Choroid plexus epithelial cell (primary cell): ENCODE data around the gene NME7.

Experiments
- DNase-seq: peaks from one replicate; pipeline ENCODE4 v3.0.0-alpha.2; 2010; ENCODE audit warnings: low read depth
- H3K4me3 ChIP-seq: 2 replicates; pipeline ENCODE4 v1.5.1; 2011; ENCODE audit warnings: low read depth, mild to moderate bottlenecking, control low read depth, low read length, moderate library complexity
- CTCF ChIP-seq: conservative IDR thresholded peaks from 2 replicates; pipeline ENCODE4 v1.5.1; 2011; ENCODE audit warnings: low read depth, mild to moderate bottlenecking, control low read depth, inconsistent platforms, low read length, moderate library complexity

The NME7 gene

GRCh38 chr1:169312084-169312954, 55.3 kb downstream of the NME7 start:
- DNase-seq: peak; percentile 95
- no peak overlapping the region for H3K4me3 ChIP-seq
- TF ChIP-seq CTCF: no peak

- no peak overlapping the region for H3K4me3 ChIP-seq
- no peak for DNase-seq
- no peak for TF ChIP-seq CTCF
These were observed 58.1 kb downstream of the NME7 start for GRCh38 chr1:169309178-169310166.

GRCh38 chr1:169308313-169309039, 59.1 kb downstream of the NME7 start:
- H3K4me3 ChIP-seq: no peak overlapping the region
- no peak for TF ChIP-seq CTCF
- DNase-seq: no peak

- peak; percentile 33 for DNase-seq
- no peak for TF ChIP-seq CTCF
- H3K4me3 ChIP-seq: no peak overlapping the region
These were observed 60.4 kb downstream of the NME7 start for GRCh38 chr1:169307176-169307575.

DNA sequence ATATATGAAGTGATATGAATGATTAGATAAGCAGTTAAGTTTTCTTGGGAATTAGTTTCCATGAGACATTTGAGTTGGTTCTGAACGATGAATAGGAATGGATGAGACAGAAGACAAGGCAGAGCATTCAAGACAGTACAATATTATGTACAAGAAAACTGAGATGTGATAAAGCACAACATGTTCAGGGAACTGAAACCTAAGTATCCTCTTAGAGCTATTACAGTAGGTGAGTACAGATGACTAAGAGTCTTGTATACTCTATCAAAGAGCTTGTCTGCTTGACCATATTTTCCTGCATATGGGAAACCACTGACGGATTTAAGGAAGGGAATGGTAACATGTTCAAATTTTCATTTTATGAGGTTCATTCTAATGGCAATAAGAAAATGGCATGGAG, 61.6 kb downstream of the NME7 start:
- no peak overlapping the region for H3K4me3 ChIP-seq
- DNase-seq: no peak
- TF ChIP-seq CTCF: no peak

DNA sequence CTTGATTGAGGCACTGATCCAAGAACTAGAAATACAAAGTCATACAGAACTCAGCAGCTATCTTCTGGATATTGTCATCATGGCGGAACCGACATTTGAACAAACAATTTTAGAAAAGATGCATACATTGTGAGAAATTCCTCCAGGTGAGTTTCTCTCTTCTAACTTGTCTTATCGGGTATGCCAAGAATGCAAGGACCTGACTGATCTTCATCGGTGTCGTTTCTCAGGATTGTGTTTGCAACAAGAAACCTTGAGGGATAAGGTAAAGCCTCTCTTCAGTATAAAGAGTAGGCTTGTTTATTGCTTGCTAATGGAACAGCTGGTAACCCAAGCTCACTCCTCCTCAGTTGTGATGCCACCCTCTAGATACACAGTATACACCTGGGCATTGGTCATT, 62.2 kb downstream of the NME7 start:
- TF ChIP-seq CTCF: no peak
- no peak overlapping the region for H3K4me3 ChIP-seq
- no peak for DNase-seq
